Heart left ventricle (tissue), 16 donors: ENCODE results near the gene PDE3A. TPM values are rescaled to one million over a fixed set of nuclear protein-coding genes. Genes with fewer than 3 reads are reported as not detected.

Experiments used
- ATAC-seq, 4 donors: fragments of 200-7000 bp; cut with Tn5 transposase; one replicate each; pipeline ENCODE4 v1.9.1; 2020 to 2022; ENCODE audit warnings: moderate library complexity in 4 of 4, mild to moderate bottlenecking in 3 of 4, moderate number of reproducible peaks in 1 of 4
- DNase-seq, 5 donors: peaks; one replicate each; pipeline ENCODE4 v3.0.0-alpha.2; 2020
- H3K27ac ChIP-seq, 12 donors: fragments of 200-600 bp; sonication (generic) in 4 of 12; one replicate each; pipeline versions ENCODE4 v1.5.0 to v1.8.0; 2016 to 2022; ENCODE audit warnings: mild to moderate bottlenecking in 2 of 12
- H3K27me3 ChIP-seq, 9 donors: fragments of 200-600 bp; sonication (generic) in 2 of 9; one replicate each; pipeline versions ENCODE4 v1.5.1 to v1.8.0; 2016 to 2022; ENCODE audit warnings: mild to moderate bottlenecking in 3 of 9
- H3K36me3 ChIP-seq, 9 donors: fragments of 200-600 bp; sonication (generic) in 2 of 9; one replicate each; pipeline versions ENCODE4 v1.5.0 to v1.8.0; 2018 to 2022; ENCODE audit warnings: mild to moderate bottlenecking in 2 of 9
- H3K4me1 ChIP-seq, 12 donors: fragments of 200-600 bp; sonication (generic) in 4 of 12; one replicate each; pipeline versions ENCODE4 v1.5.0 to v1.8.0; 2016 to 2022; ENCODE audit warnings: mild to moderate bottlenecking in 3 of 12
- H3K4me3 ChIP-seq, 12 donors: fragments of 200-600 bp; sonication (generic) in 4 of 12; one replicate each; pipeline versions ENCODE4 v1.5.0 to v1.8.0; 2017 to 2022; ENCODE audit warnings: mild to moderate bottlenecking in 9 of 12, moderate library complexity in 4 of 12
- H3K9me3 ChIP-seq, 12 donors: fragments of 200-600 bp; sonication (generic) in 4 of 12; one replicate each; pipeline versions ENCODE4 v1.5.0 to v1.8.0; 2016 to 2022; ENCODE audit warnings: mild to moderate bottlenecking in 1 of 12
- CTCF ChIP-seq, 12 donors: fragments of 200-600 bp; sonication (generic) in 4 of 12; IDR thresholded peaks; one replicate each; pipeline versions ENCODE4 v1.5.0 to v1.8.0; 2018 to 2022; ENCODE audit warnings: antibody characterized with exemption in 12 of 12, mild to moderate bottlenecking in 5 of 12
- POLR2A ChIP-seq, 2 donors: fragments of 450-650 bp; IDR thresholded peaks; one replicate each; pipeline ENCODE4 v1.6.1; 2017; ENCODE audit warnings: antibody characterized with exemption in 2 of 2, mild to moderate bottlenecking in 2 of 2, moderate library complexity in 2 of 2
- WGBS, 4 donors: extraction: QIAGEN DNeasy Blood & Tissue Kit in 2 of 4; methylation state at CpG; one replicate each; pipeline versions ENCODE4 v1.1.5 to v1.1.7; 2013 to 2018; 5-methylcytosine and 5-hydroxymethylcytosine counted together
- intact Hi-C, 10 donors: fragments of 100-400 bp; cut with DNase I; formaldehyde crosslinking; loops; one replicate each; pipeline versions ENCODE4 v1.11.1 to v1.14.2; 2022
- polyA plus RNA-seq, 2 donors: library from polyadenylated mRNA; stranded (reverse); fragments of 200-250 nt; gene quantifications; one replicate each; pipeline ENCODE4 v1.2.3, GENCODE V29; 2013
- total RNA-seq, 9 donors: library from RNA; depleted of rRNA in 2 of 9; stranded (reverse); fragments of >200 nt in 2 of 9; fragmentation: NEBNext Ultra II Directional in 3 of 9; extraction: Animal tissue kit (Norgen Biotek cat#: 25700) in 3 of 9; gene quantifications; one replicate each; pipeline versions ENCODE4 v1.1.0 to v1.2.4, GENCODE V29; 2016 to 2023
- donor health status: ischemic (EF 13 %, LVEDD 7.1; RV severe dilation, severe dysfunction).
- donor health status: healthy with polysubstance abuse.
- donor health status: DM: no; HTN: yes; CAD: no.
- donor health status: DM: no; HTN: no; CAD: no.
- donor health status: ischemic (EF 25% LVEDD 6.9; RV normal size, moderate dysfunction).
- donor health status: ischemic (EF 25% LVEDD 5.7; RV mildly dilated, moderate dysfunction).
- donor health status: healthy.
- donor health status: DM: yes; HTN: yes; CAD: no.
- donor health status: ischemic (EF 35%, LVEDD 5.7; RV mildly dilated, moderate dysfunction).
- donor health status: nonischemic (EF 11% LVEDD 7.7; RV severe dilation, severe dysfunction).
- donor health status: DM: yes; HTN: yes; CAD: no.
- donor health status: PGD.
- donor health status: ischemic (EF 29% LVEDD 5.4; RV normal size, mild dysfunction).
- donor health status: nonischemic (EF 23%, LVEDD 6.1; RV moderate dilation, normal function).

PDE3A gene
- total and polyA plus RNA-seq, 11 donors, result 44.5 to 295 (median 183) TPM

GRCh38 chr12:20590570-20590969 lies 222.2 kb downstream of the PDE3A start:
- Histone ChIP-seq H3K27me3 (no peaks in the 10 kb centered on the region), H3K4me1 (peaks cover 4 to 65% (median 18%) of the 10 kb centered on the region in 12 donors), H3K27ac (no peak overlapping the region), H3K4me3 (no peak overlapping the region), H3K36me3 (no peaks in the 10 kb centered on the region), H3K9me3 (no peaks in the 10 kb centered on the region)
- DNase-seq (no peak), ATAC-seq (peak in 1 of 4 donors; percentile 6)
- intact Hi-C loops, result loop anchor here in 1 of 10 donors (10.0 kb wide), 2 partner anchors 216 to 676 kb away; no protein-coding TSS in a partner anchor
- WGBS, 4 donors, result 42 to 60% (median 52%) methylated on average over 3 of the region's 3 CpGs
- TF ChIP-seq POLR2A (IDR thresholded peaks at IDR 0.05), result no peak
- TF ChIP-seq CTCF (IDR thresholded peaks at IDR 0.05), result no peak

- Histone ChIP-seq H3K4me3 (no peak overlapping the region), H3K27me3 (no peaks in the 10 kb centered on the region), H3K4me1 (peaks cover 0 to 60% (median 18%) of the 10 kb centered on the region in 12 donors), H3K27ac (no peak overlapping the region), H3K36me3 (no peaks in the 10 kb centered on the region), H3K9me3 (no peaks in the 10 kb centered on the region)
- DNase-seq (no peak), ATAC-seq (no peak)
- TF ChIP-seq CTCF (IDR thresholded peaks at IDR 0.05) (no peak), POLR2A (IDR thresholded peaks at IDR 0.05) (no peak)
- intact Hi-C loops, result loop anchor here in 1 of 10 donors (10.0 kb wide), 2 partner anchors 218 to 678 kb away; no protein-coding TSS in a partner anchor
- WGBS, 4 donors, result 61 to 80% (median 64%) methylated on average over 2 of the region's 2 CpGs
These were observed 224.2 kb downstream of the PDE3A start for GRCh38 chr12:20592556-20592955.

GRCh38 chr12:20593611-20594010 lies 225.3 kb downstream of the PDE3A start:
- peaks cover 0 to 50% (median 13%) of the 10 kb centered on the region in 12 donors for H3K4me1 ChIP-seq
- no peak for DNase-seq
- TF ChIP-seq CTCF (IDR thresholded peaks at IDR 0.05) (no peak), POLR2A (IDR thresholded peaks at IDR 0.05) (no peak)
- H3K4me3 ChIP-seq, result no peak overlapping the region
- 46 to 60% (median 50%) methylated on average over 3 of the region's 3 CpGs for WGBS, 4 donors
- ATAC-seq, result no peak
- no peaks in the 10 kb centered on the region for H3K9me3 ChIP-seq
- H3K36me3 ChIP-seq, result no peaks in the 10 kb centered on the region
- H3K27ac ChIP-seq, result peak overlapping the region in 1 of 12 donors; percentile 6
- intact Hi-C loops, result loop anchor here in 1 of 10 donors (10.0 kb wide), 2 partner anchors 219 to 679 kb away; no protein-coding TSS in a partner anchor
- no peaks in the 10 kb centered on the region for H3K27me3 ChIP-seq

- H3K9me3 ChIP-seq, result no peaks in the 10 kb centered on the region
- intact Hi-C loops, result loop anchor here in 1 of 10 donors (10.0 kb wide), 2 partner anchors 221 to 681 kb away; no protein-coding TSS in a partner anchor
- no peak overlapping the region for H3K4me3 ChIP-seq
- no peak for ATAC-seq
- H3K27ac ChIP-seq, result no peak overlapping the region
- 0 to 45% (median 21%) methylated on average over 1 of the region's 1 CpG for WGBS, 4 donors
- TF ChIP-seq CTCF (IDR thresholded peaks at IDR 0.05) (no peak), POLR2A (IDR thresholded peaks at IDR 0.05) (no peak)
- no peaks in the 10 kb centered on the region for H3K27me3 ChIP-seq
- peaks cover 0 to 43% (median 11%) of the 10 kb centered on the region in 12 donors for H3K4me1 ChIP-seq
- H3K36me3 ChIP-seq, result no peaks in the 10 kb centered on the region
- DNase-seq, result no peak
These were observed 227.7 kb downstream of the PDE3A start for GRCh38 chr12:20596061-20596460.
